Activated gamma-delta T cell treated with anti-CD3 and anti-CD28 coated beads, Interleukin-2, amount 50 U/mL, for 16 hours (primary cell): ENCODE measurements around the gene KDF1.
A peak's percentile ranks its signal among the peaks of the same experiment; 100 is the strongest.

Experiments used
- DNase-seq: peaks from one replicate; pipeline ENCODE4 v3.0.0-alpha.2; 2020; ENCODE audit warnings: low read depth

Gene KDF1

GRCh38 chr1:26913754-26914619 is 46.3 kb downstream of the KDF1 start, which contains the start of gene NR0B2:
Gene NR0B2 (minus strand): TSS chr1:26913975. CDS start chr1:26913940, 35 bp downstream.
- no peak for DNase-seq

GRCh38 chr1:26913389-26913753 is 46.9 kb downstream of the KDF1 start:
- DNase-seq = no peak

GRCh38 chr1:26912147-26912490 is 48.1 kb downstream of the KDF1 start:
- no peak for DNase-seq

DNA sequence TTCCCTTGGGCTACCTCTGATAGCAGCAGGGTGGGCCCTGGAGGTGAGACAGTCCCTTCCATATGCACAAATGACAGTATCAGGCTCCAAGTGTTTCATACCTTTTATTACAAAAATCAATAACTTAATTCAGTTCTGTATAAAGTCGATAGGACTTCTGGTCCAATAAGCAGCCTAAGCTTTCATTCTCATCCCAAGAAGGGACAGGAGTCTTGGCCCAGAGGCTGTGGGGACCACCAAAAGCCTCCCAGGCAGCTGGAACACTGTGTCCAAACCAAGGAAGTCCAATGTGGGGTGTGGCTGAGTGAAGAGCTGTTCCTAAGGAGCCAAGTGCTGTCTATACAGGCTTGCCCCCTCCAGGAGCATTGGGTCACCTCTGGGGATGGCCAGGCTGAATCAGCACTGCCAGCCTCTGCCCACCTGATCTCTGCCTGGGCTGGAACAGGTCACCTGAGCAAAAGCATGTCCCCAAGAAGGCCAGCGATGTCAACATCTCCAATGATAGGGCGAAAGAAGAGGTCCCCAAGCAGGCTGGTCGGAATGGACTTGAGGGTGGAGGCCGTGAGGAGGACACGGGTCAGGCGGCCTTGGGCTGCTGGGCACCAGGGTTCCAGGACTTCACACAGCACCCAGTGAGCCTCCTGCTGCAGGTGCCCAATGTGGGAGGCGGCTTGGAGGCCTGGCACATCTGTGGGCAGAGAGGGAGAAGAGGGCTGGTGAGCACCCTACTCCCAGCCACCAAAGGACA is 48.7 kb downstream of the KDF1 start:
- DNase-seq = no peak

GRCh38 chr1:26910343-26911160 is 49.7 kb downstream of the KDF1 start:
- no peak for DNase-seq

- DNase-seq = no peak
Observed at GRCh38 chr1:26909951-26910342, 50.3 kb downstream of the KDF1 start.

- no peak for DNase-seq
Observed at GRCh38 chr1:26907071-26907917, 53.0 kb downstream of the KDF1 start.

- DNase-seq = no peak
Observed at GRCh38 chr1:26900815-26901511, 59.3 kb downstream of the KDF1 start.

DNA sequence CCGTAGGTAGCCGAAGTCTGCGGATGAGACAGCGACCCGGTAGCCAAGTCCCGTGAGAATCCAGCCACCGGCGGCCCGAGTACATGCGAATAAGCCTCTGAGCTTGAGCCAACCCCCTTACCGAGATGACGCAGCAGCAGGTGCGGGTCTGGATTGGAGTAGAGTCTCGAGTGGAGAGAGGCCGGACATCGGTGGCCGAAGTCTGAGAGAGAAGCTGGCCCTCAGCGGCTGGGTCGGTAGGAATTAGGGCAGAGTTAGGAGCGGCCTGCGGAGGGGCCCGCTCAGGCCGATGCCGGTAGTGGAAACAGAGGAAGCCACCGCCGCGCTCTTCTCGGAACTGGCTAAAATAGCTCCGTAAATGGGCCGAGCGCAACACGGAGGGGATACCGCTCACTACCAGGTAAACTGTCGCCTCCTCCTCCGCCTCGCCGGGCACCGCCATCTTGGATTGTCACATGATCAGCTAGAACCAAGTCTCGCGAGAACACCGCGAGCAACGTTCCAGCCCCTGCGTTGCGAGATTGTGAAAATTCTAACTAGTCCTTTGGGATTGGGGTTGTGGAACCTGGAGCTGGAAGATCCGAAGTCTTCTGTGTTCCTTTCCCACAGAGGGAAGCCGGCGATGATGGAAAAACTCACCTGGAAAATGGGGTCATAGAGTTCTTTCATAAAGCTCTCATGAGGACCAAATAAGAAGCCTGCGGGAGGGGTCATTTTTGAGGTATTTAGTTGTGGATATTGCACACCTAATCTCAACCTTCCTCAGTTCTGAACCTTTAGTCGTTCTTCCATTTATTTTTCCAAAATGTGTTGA is 60.1 kb downstream of the KDF1 start, which contains the start of gene GPATCH3:
Gene GPATCH3, minus strand, starts transcription at position 467 of the 814 bp plus-strand sequence. Its CDS starts 25 bp downstream, at position 442.
- peak; percentile 76 for DNase-seq
